HG03280 (cell line): ENCODE data around the gene GORASP2.
"Not testable (repeated sequence)": the region's sequence is repeated elsewhere in the genome, so short reads cannot be mapped to it uniquely, and the experiment has no call there.

ENCODE experiments used
- ATAC-seq: cut with Tn5 transposase; IDR thresholded peaks from one replicate; pipeline ENCODE4 v1.9.1; 2021; ENCODE audit warnings: mild to moderate bottlenecking, moderate library complexity; ENCODE audit not compliant: unreplicated experiment

Gene GORASP2

DNA sequence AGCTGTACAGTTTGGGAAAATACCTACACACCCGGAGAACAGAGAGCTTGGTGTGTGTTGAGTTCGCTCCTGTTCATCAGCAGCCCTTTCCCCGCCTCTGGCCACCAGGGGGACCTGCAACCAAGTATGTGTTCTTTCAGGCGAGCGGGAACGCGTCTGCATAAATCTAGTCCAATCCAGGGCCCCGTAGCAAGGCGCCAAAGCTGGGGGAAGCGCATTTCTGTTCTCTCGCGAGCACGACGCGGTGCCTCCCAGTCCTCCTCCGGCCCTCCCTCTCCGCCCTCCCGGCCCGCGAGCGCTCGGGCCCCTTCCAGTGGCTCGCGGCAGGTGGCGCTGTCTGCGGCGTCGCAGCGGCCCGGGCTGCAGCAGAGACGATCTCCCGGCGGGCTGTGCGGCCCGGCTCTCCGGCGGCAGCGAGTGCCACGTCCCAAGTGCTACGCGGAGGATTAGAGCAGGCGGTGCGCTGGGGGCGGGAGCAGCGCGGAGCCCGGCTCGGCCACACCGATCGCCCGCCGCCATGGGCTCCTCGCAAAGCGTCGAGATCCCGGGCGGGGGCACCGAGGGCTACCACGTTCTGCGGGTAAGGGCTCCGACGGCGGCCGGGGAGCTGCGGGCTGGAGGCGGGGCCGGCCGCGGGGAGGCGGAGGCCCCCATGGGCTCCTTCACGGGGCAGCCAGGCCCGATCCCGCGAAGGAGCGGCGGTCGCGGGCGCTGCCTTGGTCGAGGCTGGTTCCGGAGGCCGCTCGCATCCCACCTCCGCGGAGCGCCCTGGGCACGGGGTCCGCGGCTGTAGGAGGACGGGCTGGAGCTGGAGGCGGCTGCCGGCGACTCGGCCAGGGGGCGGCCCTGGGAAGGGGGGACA lies at the start of gene GORASP2:
Gene GORASP2 (plus strand): TSS at position 430 of the 862 bp plus-strand sequence. CDS start 88 bp downstream, at position 518.
- ATAC-seq: peak; percentile 90

DNA sequence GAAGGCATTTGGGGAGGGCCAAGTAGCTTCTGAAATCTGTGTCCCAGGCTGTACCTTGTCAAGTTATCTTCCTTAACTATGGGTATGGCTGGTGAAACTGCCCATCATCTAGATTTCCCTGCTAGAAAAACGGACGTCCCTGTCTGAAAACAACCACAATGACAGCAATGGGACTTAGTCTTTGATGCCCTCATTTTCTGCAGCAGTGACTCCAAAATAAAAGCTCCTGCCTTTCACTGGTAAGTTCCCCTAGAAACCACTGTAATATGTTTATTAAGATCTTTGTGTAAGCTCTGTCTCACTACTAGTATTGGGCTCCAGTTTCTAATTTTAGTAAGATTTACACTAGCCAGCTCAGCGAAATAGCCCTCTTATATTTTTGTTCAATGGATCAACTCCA lies 47.2 kb upstream of the GORASP2 start:
- no peak for ATAC-seq

- ATAC-seq: no peak
Observed at GRCh38 chr2:170882758-170883157, 46.3 kb upstream of the GORASP2 start.

DNA sequence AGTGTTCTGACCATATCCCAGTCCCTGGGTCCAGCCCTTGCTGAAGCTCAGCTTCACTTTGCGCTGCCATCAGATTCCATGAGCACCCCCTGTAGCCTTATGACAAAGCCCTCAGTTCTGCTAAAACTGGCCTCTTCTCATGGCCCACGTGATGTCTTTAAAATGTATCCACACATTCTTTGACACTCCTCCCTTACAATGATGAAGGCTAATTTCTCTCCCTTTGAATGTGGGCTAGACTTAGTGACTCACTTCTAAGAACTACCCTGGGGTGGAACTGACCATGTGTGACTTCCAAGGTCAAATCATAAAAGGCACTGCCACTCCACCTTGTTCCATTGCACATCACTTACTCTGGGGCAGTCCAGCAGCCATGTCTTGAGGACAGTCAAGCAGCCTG lies 45.4 kb upstream of the GORASP2 start:
- no peak for ATAC-seq

GRCh38 chr2:170885130-170885791 lies 43.8 kb upstream of the GORASP2 start:
- ATAC-seq: no peak

- ATAC-seq: no peak
Observed at GRCh38 chr2:170886386-170886785, 42.7 kb upstream of the GORASP2 start.

GRCh38 chr2:170887496-170887895 lies 41.6 kb upstream of the GORASP2 start:
- ATAC-seq: no peak

- ATAC-seq: no peak
Observed at GRCh38 chr2:170887896-170888295, 41.2 kb upstream of the GORASP2 start.

- ATAC-seq: no peak
Observed at GRCh38 chr2:170891893-170892292, 37.2 kb upstream of the GORASP2 start.

DNA sequence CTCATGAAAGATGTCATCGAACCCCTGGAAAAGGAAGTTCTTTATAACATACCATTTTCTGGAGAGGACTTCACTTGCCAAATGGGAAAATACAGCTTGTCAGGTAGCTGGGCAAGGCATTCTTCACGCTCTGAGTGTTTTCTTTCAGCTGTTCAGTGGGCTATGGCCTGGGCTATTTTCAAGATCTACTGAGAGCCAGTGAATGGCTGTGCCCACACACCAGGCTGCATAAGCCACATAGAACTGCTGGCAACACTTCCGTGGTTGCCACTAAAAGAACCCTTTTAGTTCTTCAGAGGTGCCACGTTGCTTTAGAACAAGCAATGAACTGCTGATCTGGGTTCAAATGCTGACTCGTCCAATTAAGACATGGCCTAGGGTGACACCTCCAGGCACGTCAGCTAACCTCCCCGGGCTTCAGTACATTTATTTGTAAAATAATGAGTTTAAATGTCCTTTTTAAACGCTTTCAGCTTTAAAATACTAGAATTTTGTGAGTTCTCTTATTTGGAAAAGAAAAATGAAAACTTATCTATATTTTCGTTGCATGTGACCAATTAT lies 36.6 kb upstream of the GORASP2 start:
- no peak for ATAC-seq

DNA sequence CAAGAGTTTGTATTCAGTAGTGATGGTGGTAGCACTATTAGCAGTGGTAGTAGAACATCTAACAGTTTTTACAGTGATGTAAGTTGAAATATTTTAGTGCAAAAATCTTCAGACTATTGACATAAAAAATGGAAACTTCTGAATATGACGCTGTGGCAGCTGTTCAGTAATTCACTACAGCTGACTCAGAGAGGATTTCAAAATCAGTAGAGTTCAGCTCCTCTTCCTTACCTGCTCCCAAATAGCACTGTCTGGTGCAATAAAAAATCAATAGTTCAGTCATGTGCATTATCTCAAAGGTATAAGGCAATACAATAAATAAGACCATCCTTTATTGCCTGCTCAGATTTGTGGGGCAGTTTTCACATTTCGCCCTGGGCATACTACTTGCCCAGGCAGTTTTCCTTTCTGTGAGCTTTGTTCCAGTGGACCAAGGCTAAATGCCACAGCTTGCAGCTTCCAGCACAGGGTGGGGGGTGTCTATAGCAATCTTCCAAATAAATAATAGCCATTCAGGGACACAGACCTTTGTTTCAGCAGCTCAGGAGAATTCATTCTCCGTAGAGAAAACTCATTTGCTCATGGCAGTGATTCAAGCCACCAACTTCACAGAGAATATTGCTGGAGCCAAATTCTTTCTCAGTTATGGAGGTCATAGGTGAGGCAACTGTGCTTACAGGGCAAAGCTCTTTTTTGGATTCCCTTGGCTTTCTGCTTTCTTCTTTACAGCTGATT lies 33.9 kb upstream of the GORASP2 start:
- no peak for ATAC-seq

DNA sequence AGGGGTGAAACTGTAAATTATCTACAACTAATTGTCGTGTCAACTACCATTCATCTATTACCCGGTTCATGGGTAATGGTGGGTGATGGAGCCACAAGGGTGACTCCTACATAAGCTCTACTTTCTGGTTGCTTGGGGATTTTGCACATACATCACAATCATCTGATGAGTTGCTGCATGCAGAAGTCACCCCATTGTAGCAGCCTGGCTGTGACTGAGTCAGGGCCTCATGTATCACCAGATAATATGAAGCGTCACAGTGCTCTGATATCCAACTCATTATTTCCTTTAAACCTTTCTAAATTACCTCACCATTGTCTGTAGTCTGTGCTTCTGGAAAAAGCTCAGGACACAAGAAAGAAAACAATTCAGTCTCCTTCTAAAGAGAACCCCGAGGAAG lies 32.4 kb upstream of the GORASP2 start:
- no peak for ATAC-seq

DNA sequence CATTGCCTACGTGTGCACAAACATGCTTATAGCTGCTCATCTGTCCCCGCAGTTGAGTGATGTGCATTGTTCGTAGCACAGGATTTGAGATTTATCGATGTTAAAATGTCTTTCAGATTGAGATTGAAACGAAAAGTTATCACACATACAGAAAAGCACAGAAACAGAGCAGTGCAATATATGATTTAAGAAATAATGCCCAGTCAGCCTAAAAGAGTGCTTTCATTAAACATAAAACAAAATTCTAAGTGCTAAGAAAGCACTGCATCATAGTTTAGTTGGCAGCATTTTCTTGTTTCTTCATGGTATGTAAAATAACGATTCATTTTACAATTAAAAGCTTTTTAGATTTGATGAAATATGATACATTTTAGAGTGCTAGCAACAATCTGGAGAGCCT lies 31.9 kb upstream of the GORASP2 start:
- no peak for ATAC-seq

DNA sequence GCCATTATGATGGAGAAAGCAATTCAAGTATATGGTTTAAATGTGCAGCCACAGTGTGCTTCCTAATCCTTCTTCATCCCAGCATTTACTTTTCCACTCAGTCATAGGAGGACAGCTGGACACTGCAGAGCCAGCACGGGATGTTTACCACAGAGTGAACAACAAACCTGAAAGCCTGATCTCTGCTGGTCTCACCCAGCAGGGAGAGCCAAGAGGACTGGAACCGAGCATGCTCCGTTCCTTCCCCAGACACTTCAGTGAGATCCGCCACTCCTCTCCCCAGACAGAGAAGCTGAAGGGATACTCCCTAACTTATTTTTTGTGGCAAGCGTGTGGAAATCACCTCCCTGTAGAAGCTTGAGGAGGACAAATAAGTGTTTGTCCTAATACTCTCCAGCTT lies 23.2 kb upstream of the GORASP2 start:
- ATAC-seq: no peak

DNA sequence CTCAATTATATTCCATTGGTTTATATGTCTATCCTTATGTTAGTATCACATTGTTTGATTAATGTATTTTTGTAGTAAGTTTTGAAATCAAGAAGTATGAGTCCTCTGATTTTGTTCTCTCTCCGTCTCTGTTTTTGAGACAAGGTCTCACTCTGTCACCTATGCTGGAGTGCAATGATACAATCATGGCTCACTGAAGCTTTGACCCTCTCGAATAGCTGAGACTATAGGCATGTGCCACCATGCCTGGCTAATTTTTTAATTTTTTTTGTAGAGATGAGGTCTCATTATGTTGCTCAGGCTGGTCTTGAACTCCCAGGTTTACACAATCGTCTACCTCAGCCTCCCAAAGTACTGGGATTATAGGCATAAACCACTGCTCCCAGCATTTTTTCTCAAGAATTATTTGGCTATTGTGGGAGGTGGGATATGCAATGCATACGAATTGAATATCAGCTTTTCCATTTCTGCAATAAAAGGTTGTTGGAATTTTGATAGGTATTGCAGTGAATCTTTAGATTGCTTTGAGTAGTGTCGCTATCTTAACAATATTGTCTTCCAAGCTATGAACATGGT lies 17.7 kb upstream of the GORASP2 start:
- ATAC-seq: no peak

GRCh38 chr2:170914994-170915666 lies 13.9 kb upstream of the GORASP2 start:
- ATAC-seq: not testable (repeated sequence)

- no peak for ATAC-seq
Observed at GRCh38 chr2:170917219-170917913, 11.7 kb upstream of the GORASP2 start.

DNA sequence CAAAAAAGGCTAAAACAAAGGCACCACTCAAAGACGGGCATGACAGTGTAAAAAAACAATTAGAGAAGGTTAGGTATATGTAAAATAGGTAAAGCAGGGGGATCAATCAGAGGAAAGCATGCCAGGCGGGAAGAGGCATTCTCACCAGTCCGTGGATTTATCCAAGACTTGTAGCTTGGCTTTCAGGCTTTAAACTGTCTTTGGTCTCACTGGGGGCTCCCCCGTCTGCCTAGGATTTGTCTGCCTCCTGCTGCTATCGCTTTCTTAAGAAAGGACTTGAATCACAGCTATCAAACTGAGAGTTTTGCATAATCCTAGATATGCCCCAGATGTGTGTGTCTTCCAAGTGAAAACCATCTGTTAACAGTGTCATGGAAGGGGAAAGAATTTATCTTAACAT lies 11.1 kb upstream of the GORASP2 start:
- no peak for ATAC-seq

DNA sequence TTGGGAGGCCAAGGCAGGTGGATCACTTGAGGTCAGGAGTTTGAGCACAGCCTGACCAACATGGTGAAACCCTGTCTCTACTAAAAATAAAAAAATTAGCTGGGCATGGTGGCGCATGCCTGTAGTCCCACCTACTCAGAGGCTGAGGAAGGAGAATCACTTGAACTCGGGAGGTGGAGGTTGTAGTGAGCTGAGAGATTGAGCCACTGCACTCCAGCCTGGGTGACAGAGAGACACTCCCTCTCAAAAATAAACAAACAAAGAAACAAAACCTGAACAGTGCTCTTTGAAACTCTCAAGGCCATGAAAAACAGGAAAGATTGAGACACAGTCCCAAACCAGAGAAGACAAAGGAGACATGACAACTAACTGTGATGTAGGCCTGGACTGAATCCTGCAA lies 7.2 kb upstream of the GORASP2 start:
- ATAC-seq: not testable (repeated sequence)
